ENCODE data around the gene USP9Y. TPM values are rescaled to one million over a fixed set of nuclear protein-coding genes. Genes with fewer than 3 reads are reported as not detected.

Gene USP9Y
- total RNA-seq, 1 donor from 2014 or later: not detected

GRCh38 chrY:12678111-12678510 lies 22.9 kb upstream of the USP9Y start:
- Mint-ChIP-seq H3K4me3 (ENCODE audit: low read depth) (no peak overlapping the region), H3K36me3 (ENCODE audit: insufficient read depth) (no peaks in the 10 kb centered on the region), H3K9me3 (ENCODE audit: low read depth) (no peaks in the 10 kb centered on the region), H3K27ac (no peak overlapping the region), H3K27me3 (no peaks in the 10 kb centered on the region), H3K4me1 (ENCODE audit: low read depth) (no peaks in the 10 kb centered on the region)
- no peak for DNase-seq (ENCODE audit: low spot score, unreplicated experiment)
- no peak for TF ChIP-seq CTCF (IDR thresholded peaks at IDR 0.05; ENCODE audit: unreplicated experiment)

GRCh38 chrY:12681535-12681934 lies 19.5 kb upstream of the USP9Y start:
- H3K9me3 Mint-ChIP-seq (ENCODE audit: low read depth): no peaks in the 10 kb centered on the region
- no peak for TF ChIP-seq CTCF (IDR thresholded peaks at IDR 0.05; ENCODE audit: unreplicated experiment)
- no peaks in the 10 kb centered on the region for H3K4me1 Mint-ChIP-seq (ENCODE audit: low read depth)
- no peaks in the 10 kb centered on the region for H3K36me3 Mint-ChIP-seq (ENCODE audit: insufficient read depth)
- H3K27me3 Mint-ChIP-seq: no peaks in the 10 kb centered on the region
- no peak overlapping the region for H3K4me3 Mint-ChIP-seq (ENCODE audit: low read depth)
- H3K27ac Mint-ChIP-seq: no peak overlapping the region
- DNase-seq (ENCODE audit: low spot score, unreplicated experiment): no peak

GRCh38 chrY:12688337-12688736 lies 12.7 kb upstream of the USP9Y start:
- no peak overlapping the region for H3K27ac Mint-ChIP-seq
- no peak overlapping the region for H3K4me3 Mint-ChIP-seq (ENCODE audit: low read depth)
- H3K4me1 Mint-ChIP-seq (ENCODE audit: low read depth): no peaks in the 10 kb centered on the region
- no peaks in the 10 kb centered on the region for H3K27me3 Mint-ChIP-seq
- H3K36me3 Mint-ChIP-seq (ENCODE audit: insufficient read depth): no peaks in the 10 kb centered on the region
- TF ChIP-seq CTCF (IDR thresholded peaks at IDR 0.05; ENCODE audit: unreplicated experiment): no peak
- DNase-seq (ENCODE audit: low spot score, unreplicated experiment): no peak
- H3K9me3 Mint-ChIP-seq (ENCODE audit: low read depth): no peaks in the 10 kb centered on the region

- no peaks in the 10 kb centered on the region for H3K4me1 Mint-ChIP-seq (ENCODE audit: low read depth)
- H3K4me3 Mint-ChIP-seq (ENCODE audit: low read depth): no peak overlapping the region
- DNase-seq (ENCODE audit: low spot score, unreplicated experiment): no peak
- no peaks in the 10 kb centered on the region for H3K9me3 Mint-ChIP-seq (ENCODE audit: low read depth)
- H3K27ac Mint-ChIP-seq: no peak overlapping the region
- H3K36me3 Mint-ChIP-seq (ENCODE audit: insufficient read depth): no peaks in the 10 kb centered on the region
- no peak for TF ChIP-seq CTCF (IDR thresholded peaks at IDR 0.05; ENCODE audit: unreplicated experiment)
- no peaks in the 10 kb centered on the region for H3K27me3 Mint-ChIP-seq
Measured at GRCh38 chrY:12700087-12700486, 944 bp upstream of the USP9Y start.

GRCh38 chrY:12702174-12702573 lies 1.1 kb downstream of the USP9Y start:
- Mint-ChIP-seq H3K4me3 (ENCODE audit: low read depth) (no peak overlapping the region), H3K9me3 (ENCODE audit: low read depth) (no peaks in the 10 kb centered on the region), H3K4me1 (ENCODE audit: low read depth) (no peaks in the 10 kb centered on the region), H3K36me3 (ENCODE audit: insufficient read depth) (no peaks in the 10 kb centered on the region), H3K27me3 (no peaks in the 10 kb centered on the region), H3K27ac (no peak overlapping the region)
- no peak for DNase-seq (ENCODE audit: low spot score, unreplicated experiment)
- TF ChIP-seq CTCF (IDR thresholded peaks at IDR 0.05; ENCODE audit: unreplicated experiment): no peak

Measured in progenitor cell of endocrine pancreas (in vitro differentiated cells).